HFFc6 (cell line): ENCODE data around the gene PCTP. TPM values are rescaled to one million over a fixed set of nuclear protein-coding genes. Genes with fewer than 3 reads are reported as not detected.

Experiments
- DNase-seq: peaks from one replicate; pipeline ENCODE4 v3.0.0-alpha.2; 2018
- H3K27ac Mint-ChIP-seq: 2 replicates; pipeline ENCODE4 v1.8.0; 2020; ENCODE audit warnings: mild to moderate bottlenecking, mixed read lengths
- H3K27me3 Mint-ChIP-seq: 2 replicates; pipeline ENCODE4 v1.8.0; 2021; ENCODE audit warnings: mild to moderate bottlenecking, moderate library complexity, mixed read lengths; ENCODE audit not compliant: insufficient read depth
- H3K36me3 Mint-ChIP-seq: 2 replicates; pipeline ENCODE4 v1.8.0; 2021; ENCODE audit warnings: low read depth, mixed read lengths
- H3K4me1 Mint-ChIP-seq: 2 replicates; pipeline ENCODE4 v1.8.0; 2020; ENCODE audit warnings: low read depth, mixed read lengths
- H3K4me3 Mint-ChIP-seq: 2 replicates; pipeline ENCODE4 v1.8.0; 2020; ENCODE audit warnings: mild to moderate bottlenecking, moderate library complexity, mixed read lengths
- H3K9me3 Mint-ChIP-seq: 2 replicates; pipeline ENCODE4 v1.8.0; 2020; ENCODE audit warnings: mild to moderate bottlenecking, mixed read lengths
- CTCF ChIP-seq: fragments of 200-600 bp; sonication (generic); IDR thresholded peaks from 2 replicates; pipeline ENCODE4 v1.5.0; 2021; ENCODE audit warnings: antibody characterized with exemption, mild to moderate bottlenecking
- total RNA-seq, 6 experiments: library from RNA; stranded (reverse); fragmentation: NEBNext Ultra II Directional; extraction: Animal tissue kit (Norgen Biotek cat#: 25700); gene quantifications; 2 replicates in 1 of 6; 3 replicates in 5 of 6; pipeline ENCODE4 v1.2.3, GENCODE V29; 2021

PCTP gene
- total RNA-seq, 6 experiments from 2014 or later: 9.7 to 13.5 (median 11.2) TPM

GRCh38 chr17:55758171-55758570, 7.3 kb downstream of the PCTP start:
- H3K9me3 Mint-ChIP-seq: no peaks in the 10 kb centered on the region
- DNase-seq: no peak

GRCh38 chr17:55760643-55761355, 9.9 kb downstream of the PCTP start:
- H3K9me3 Mint-ChIP-seq: no peaks in the 10 kb centered on the region
- no peak for DNase-seq
- no peaks in the 10 kb centered on the region; the same call in 1 of the 2 replicates for H3K27me3 Mint-ChIP-seq
- TF ChIP-seq CTCF: no peak
- H3K36me3 Mint-ChIP-seq: peaks cover 7% of the 10 kb centered on the region; the same call in 1 of the 2 replicates
- no peak overlapping the region for H3K27ac Mint-ChIP-seq
- H3K4me1 Mint-ChIP-seq: peaks cover 17% of the 10 kb centered on the region
- no peak overlapping the region for H3K4me3 Mint-ChIP-seq

More at GRCh38 chr17:55758171-55758570, 7.3 kb downstream of the PCTP start:
- Mint-ChIP-seq H3K4me3 (no peak overlapping the region), H3K36me3 (peaks cover 11% of the 10 kb centered on the region), H3K27me3 (no peaks in the 10 kb centered on the region; the same call in 1 of the 2 replicates), H3K4me1 (peaks cover 2% of the 10 kb centered on the region), H3K27ac (no peak overlapping the region)
- no peak for TF ChIP-seq CTCF

- Mint-ChIP-seq H3K36me3 (peaks cover 10% of the 10 kb centered on the region; the same call in 1 of the 2 replicates), H3K4me3 (no peak overlapping the region), H3K27ac (no peak overlapping the region), H3K9me3 (no peaks in the 10 kb centered on the region), H3K4me1 (peaks cover 17% of the 10 kb centered on the region), H3K27me3 (no peaks in the 10 kb centered on the region; the same call in 1 of the 2 replicates)
- TF ChIP-seq CTCF: no peak
- DNase-seq: no peak
Measured at GRCh38 chr17:55762086-55762858, 11.4 kb downstream of the PCTP start.

GRCh38 chr17:55763856-55764255, 13.0 kb downstream of the PCTP start:
- peaks cover 18% of the 10 kb centered on the region for H3K36me3 Mint-ChIP-seq
- H3K9me3 Mint-ChIP-seq: no peaks in the 10 kb centered on the region
- H3K27ac Mint-ChIP-seq: no peak overlapping the region; the same call in 1 of the 2 replicates
- no peaks in the 10 kb centered on the region for H3K27me3 Mint-ChIP-seq
- H3K4me1 Mint-ChIP-seq: peaks cover 27% of the 10 kb centered on the region
- no peak for DNase-seq
- no peak for TF ChIP-seq CTCF
- no peak overlapping the region for H3K4me3 Mint-ChIP-seq

GRCh38 chr17:55764610-55765009, 13.8 kb downstream of the PCTP start:
- H3K27me3 Mint-ChIP-seq: no peaks in the 10 kb centered on the region
- H3K4me3 Mint-ChIP-seq: no peak overlapping the region
- no peak for TF ChIP-seq CTCF
- DNase-seq: no peak
- peaks cover 24% of the 10 kb centered on the region for H3K36me3 Mint-ChIP-seq
- peaks cover 34% of the 10 kb centered on the region for H3K4me1 Mint-ChIP-seq
- H3K27ac Mint-ChIP-seq: no peak overlapping the region
- no peaks in the 10 kb centered on the region for H3K9me3 Mint-ChIP-seq
